Colonic mucosa (tissue), 4 donors: ENCODE results near the gene PRMT5. TPM values are rescaled to one million over a fixed set of nuclear protein-coding genes. Genes with fewer than 3 reads are reported as not detected.

Experiments
- DNase-seq: peaks from one replicate; pipeline ENCODE4 v3.0.0-alpha.2; 2020
- H3K27ac ChIP-seq: fragments of 200-600 bp; one replicate; pipeline ENCODE4 v1.8.0; 2021
- H3K27me3 ChIP-seq: fragments of 200-600 bp; one replicate; pipeline ENCODE4 v1.8.0; 2021
- H3K36me3 ChIP-seq: fragments of 200-600 bp; one replicate; pipeline ENCODE4 v1.8.0; 2021
- H3K4me1 ChIP-seq: fragments of 200-600 bp; one replicate; pipeline ENCODE4 v1.8.0; 2021; ENCODE audit warnings: mild to moderate bottlenecking
- H3K4me3 ChIP-seq: fragments of 200-600 bp; one replicate; pipeline ENCODE4 v1.8.0; 2021
- H3K9ac ChIP-seq, 2 donors: one replicate each; pipeline ENCODE4 v1.7.0; 2013; ENCODE audit warnings: control low read depth in 2 of 2, low read depth in 2 of 2, low read length in 2 of 2
- H3K9me3 ChIP-seq: fragments of 200-600 bp; one replicate; pipeline ENCODE4 v1.8.0; 2021
- CTCF ChIP-seq: fragments of 200-600 bp; IDR thresholded peaks from one replicate; pipeline ENCODE4 v1.8.0; 2022; ENCODE audit warnings: antibody characterized with exemption, mild to moderate bottlenecking
- intact Hi-C: fragments of 100-400 bp; cut with DNase I; formaldehyde crosslinking; loops from one replicate; pipeline ENCODE4 v1.14.1; 2022
- total RNA-seq, 2 donors: library from RNA; stranded (reverse); fragmentation: NEBNext Ultra II Directional in 1 of 2; extraction: Animal tissue kit (Norgen Biotek cat#: 25700) in 1 of 2; gene quantifications; one replicate each; pipeline ENCODE4 v1.2.1, GENCODE V29; 2021
- donor health status: healthy.
- donor health status: DM: no; HTN: no; CAD: no.
- donor health status: DM: no; HTN: no; CAD: no.

PRMT5 gene
- total RNA-seq, 2 donors from 2014 or later, result 39.3 to 86.4 TPM

DNA sequence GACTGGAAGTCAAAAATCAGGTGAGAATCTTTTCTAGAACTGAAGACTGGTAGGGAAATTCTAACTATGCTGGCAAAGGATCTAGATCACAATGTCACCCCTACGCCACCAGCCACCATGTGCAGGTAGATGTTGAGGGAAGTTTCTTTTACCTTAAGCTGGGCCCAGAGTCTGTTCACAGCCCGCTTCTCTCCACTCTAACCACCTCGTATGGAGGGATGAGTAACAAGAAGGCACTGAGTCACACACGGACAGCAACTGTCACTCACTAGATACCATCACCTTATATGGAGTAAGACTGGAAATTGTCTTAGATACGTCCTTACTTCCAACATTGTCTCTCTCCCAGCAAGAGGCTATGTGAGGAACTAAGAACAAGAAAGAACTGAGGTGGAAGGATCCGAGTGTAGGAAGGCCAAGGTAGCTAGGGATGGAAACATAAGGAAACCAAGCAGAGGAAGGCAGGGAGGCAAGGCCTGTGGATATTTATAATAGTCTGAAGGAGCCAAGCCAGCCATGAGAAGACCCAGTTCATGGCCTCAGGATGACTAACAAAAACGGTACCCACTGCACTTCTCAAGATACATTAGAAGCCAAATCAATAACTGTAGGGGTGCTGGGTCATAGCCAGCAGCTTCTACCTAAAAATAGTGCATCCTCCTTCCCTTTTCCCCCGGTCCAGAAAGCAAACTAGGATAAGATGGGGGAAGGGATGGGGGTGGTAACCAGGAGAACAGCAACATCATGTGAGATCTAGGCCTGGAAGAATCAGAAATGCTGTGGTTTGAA lies 30.7 kb downstream of the PRMT5 start:
- Histone ChIP-seq H3K4me3 (no peak overlapping the region), H3K27ac (no peak overlapping the region), H3K9me3 (no peaks in the 10 kb centered on the region), H3K36me3 (peaks cover 15% of the 10 kb centered on the region), H3K27me3 (no peaks in the 10 kb centered on the region), H3K4me1 (no peaks in the 10 kb centered on the region), H3K9ac (no peak overlapping the region)
- TF ChIP-seq CTCF, result no peak
- intact Hi-C loops, result no loop called here
- no peak for DNase-seq

GRCh38 chr14:22897357-22897756 lies 31.8 kb downstream of the PRMT5 start:
- intact Hi-C loops, result no loop called here
- Histone ChIP-seq H3K4me3 (no peak overlapping the region), H3K27me3 (no peaks in the 10 kb centered on the region), H3K27ac (no peak overlapping the region), H3K36me3 (peaks cover 10% of the 10 kb centered on the region), H3K9me3 (no peaks in the 10 kb centered on the region), H3K4me1 (no peaks in the 10 kb centered on the region), H3K9ac (no peak overlapping the region)
- no peak for TF ChIP-seq CTCF
- DNase-seq, result no peak

DNA sequence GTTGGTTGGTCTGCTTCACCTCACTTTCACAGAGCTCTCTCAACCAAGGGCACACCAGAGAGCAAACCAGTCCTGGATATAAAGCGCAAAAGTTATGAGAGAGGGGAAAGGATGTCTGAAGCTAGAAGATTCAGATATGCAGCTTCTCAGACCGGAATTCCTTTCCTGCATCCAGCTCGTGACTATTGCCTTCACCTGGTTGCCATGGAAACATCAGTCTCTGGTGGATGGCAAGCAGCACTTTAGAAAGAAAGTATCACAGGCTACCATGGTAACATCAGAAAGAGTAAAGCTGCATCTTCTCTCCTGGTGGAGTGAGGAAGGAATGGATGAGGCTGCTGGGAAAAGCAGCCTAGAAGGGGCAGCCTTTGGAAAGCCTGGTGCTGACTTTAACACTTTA lies 32.4 kb downstream of the PRMT5 start:
- intact Hi-C loops, result no loop called here
- no peak overlapping the region for H3K4me3 ChIP-seq
- peaks cover 4% of the 10 kb centered on the region for H3K36me3 ChIP-seq
- no peak overlapping the region for H3K9ac ChIP-seq
- H3K27ac ChIP-seq, result no peak overlapping the region
- no peaks in the 10 kb centered on the region for H3K9me3 ChIP-seq
- no peak for TF ChIP-seq CTCF
- no peaks in the 10 kb centered on the region for H3K4me1 ChIP-seq
- no peak for DNase-seq
- no peaks in the 10 kb centered on the region for H3K27me3 ChIP-seq

DNA sequence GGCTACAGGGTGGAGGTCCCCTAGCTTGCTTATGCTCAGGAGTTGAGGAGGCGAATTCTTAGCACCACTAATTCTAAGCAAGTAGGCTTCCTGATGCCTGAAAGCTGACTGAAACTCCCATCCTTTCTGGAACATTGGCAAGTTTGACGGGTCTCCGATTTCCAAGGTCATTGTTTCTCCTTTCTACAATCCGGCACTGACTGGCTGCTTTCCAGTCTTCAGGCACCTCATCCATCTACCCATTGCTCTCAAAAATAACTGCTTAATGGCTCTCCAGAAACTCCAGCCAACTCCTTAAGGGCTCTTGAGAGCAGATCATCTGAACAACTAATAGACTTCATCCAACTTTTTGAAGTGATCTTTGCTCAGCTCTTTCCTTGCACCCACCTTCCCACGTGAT lies 32.8 kb downstream of the PRMT5 start:
- intact Hi-C loops, result no loop called here
- Histone ChIP-seq H3K4me3 (no peak overlapping the region), H3K4me1 (no peaks in the 10 kb centered on the region), H3K9ac (no peak overlapping the region), H3K36me3 (no peaks in the 10 kb centered on the region), H3K9me3 (no peaks in the 10 kb centered on the region), H3K27me3 (no peaks in the 10 kb centered on the region), H3K27ac (no peak overlapping the region)
- TF ChIP-seq CTCF, result no peak
- DNase-seq, result no peak

DNA sequence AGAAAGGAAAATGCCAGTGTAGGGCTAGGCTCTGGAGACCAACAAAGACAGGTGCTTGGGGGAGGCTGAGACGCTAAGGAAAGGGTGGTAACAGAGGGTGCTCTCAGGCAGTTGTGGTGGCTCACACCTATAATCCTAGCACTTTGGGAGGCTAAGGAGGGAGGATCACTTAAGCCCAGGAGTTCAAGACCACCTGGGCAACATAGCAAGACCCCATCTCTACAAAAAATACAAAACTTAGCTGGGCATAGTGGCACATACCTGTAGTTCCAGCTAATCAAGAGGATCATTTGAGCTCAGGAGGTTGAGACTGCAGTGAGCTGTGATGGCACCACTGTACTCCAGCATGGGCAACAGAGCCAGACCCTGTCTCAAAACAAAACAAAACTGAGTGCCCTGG lies 33.8 kb downstream of the PRMT5 start:
- DNase-seq, result no peak
- Histone ChIP-seq H3K9ac (no peak overlapping the region), H3K36me3 (no peaks in the 10 kb centered on the region), H3K4me1 (no peaks in the 10 kb centered on the region), H3K27me3 (no peaks in the 10 kb centered on the region), H3K27ac (no peak overlapping the region), H3K9me3 (no peaks in the 10 kb centered on the region), H3K4me3 (no peak overlapping the region)
- TF ChIP-seq CTCF, result no peak
- intact Hi-C loops, result no loop called here
